Tibial nerve (tissue), 4 donors: ENCODE results near the gene KAT7. TPM values are rescaled to one million over a fixed set of nuclear protein-coding genes. Genes with fewer than 3 reads are reported as not detected.
A peak's percentile ranks its signal among the peaks of the same experiment; 100 is the strongest.

Source experiments
- DNase-seq, 2 donors: peaks; one replicate each; pipeline ENCODE4 v3.0.0-alpha.2; 2019; ENCODE audit warnings: low spot score in 2 of 2
- H3K27ac ChIP-seq, 4 donors: fragments of 200-600 bp; sonication (generic) in 3 of 4; one replicate each; pipeline ENCODE4 v1.5.1; 2017 to 2019; ENCODE audit warnings: mild to moderate bottlenecking in 1 of 4
- H3K27me3 ChIP-seq, 2 donors: fragments of 200-600 bp; sonication (generic) in 1 of 2; one replicate each; pipeline versions ENCODE4 v1.5.1 to v1.6.0; 2017 to 2019
- H3K36me3 ChIP-seq, 3 donors: fragments of 200-600 bp; sonication (generic); one replicate each; pipeline ENCODE4 v1.5.1; 2018 to 2019
- H3K4me1 ChIP-seq, 4 donors: fragments of 200-600 bp; sonication (generic) in 3 of 4; one replicate each; pipeline ENCODE4 v1.5.1; 2017 to 2019
- H3K4me3 ChIP-seq, 4 donors: fragments of 200-600 bp; sonication (generic) in 3 of 4; one replicate each; pipeline ENCODE4 v1.5.1; 2017 to 2019; ENCODE audit warnings: mild to moderate bottlenecking in 1 of 4, moderate library complexity in 1 of 4
- H3K9me3 ChIP-seq, 4 donors: fragments of 200-600 bp; sonication (generic) in 3 of 4; one replicate each; pipeline ENCODE4 v1.5.1; 2017 to 2019
- CTCF ChIP-seq, 5 experiments: fragments of 200-600 bp in 3 of 5; fragments of 450-650 bp in 2 of 5; sonication (generic) in 3 of 5; IDR thresholded peaks; one replicate each; pipeline ENCODE4 v1.5.1; 2016 to 2019; ENCODE audit warnings: antibody characterized with exemption in 5 of 5, mild to moderate bottlenecking in 3 of 5, moderate library complexity in 2 of 5
- EP300 ChIP-seq, 2 donors: sonication (generic); formaldehyde crosslinking; IDR thresholded peaks; one replicate each; pipeline ENCODE4 v1.6.1; 2017; ENCODE audit warnings: antibody characterized with exemption in 2 of 2, mild to moderate bottlenecking in 1 of 2
- POLR2A ChIP-seq, 2 donors: fragments of 450-650 bp; IDR thresholded peaks; one replicate each; pipeline ENCODE4 v1.6.1; 2017; ENCODE audit warnings: antibody characterized with exemption in 2 of 2, mild to moderate bottlenecking in 2 of 2, moderate library complexity in 2 of 2
- WGBS, 2 donors: methylation state at CpG; one replicate each; pipeline ENCODE4 v1.1.5; 2018; 5-methylcytosine and 5-hydroxymethylcytosine counted together
- total RNA-seq, 4 donors: library from RNA; depleted of rRNA; stranded (reverse); fragments of >200 nt; gene quantifications; one replicate each; pipeline ENCODE4 v1.1.0, GENCODE V29; 2016

Gene KAT7
- total RNA-seq, 4 donors from 2014 or later, result 31.6 to 45.6 (median 42.0) TPM

DNA sequence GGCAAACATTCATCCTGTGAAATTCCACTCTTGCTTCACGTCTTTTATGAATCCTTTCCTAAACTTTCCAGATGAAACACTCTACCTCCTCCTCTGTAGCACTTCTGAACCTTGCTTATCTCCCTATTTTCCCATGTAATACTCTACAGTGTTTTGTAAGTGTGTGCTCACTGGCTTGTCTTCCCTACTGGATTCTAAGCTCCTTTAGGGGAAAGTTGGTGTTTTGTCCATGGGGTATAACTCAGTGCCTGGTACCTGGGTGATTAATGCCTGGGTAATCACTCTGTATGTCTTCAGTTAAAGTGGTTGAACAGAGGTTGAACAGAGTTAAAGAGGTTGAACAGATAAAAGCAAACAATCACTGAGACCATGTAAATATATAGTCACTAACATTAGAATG, 3.8 kb upstream of the KAT7 start:
- WGBS, 2 donors, result 74 to 77% methylated on average over 1 of the region's 1 CpG

GRCh38 chr17:49787884-49788477, 500 bp upstream of the KAT7 start:
- no peak for DNase-seq
- no peaks in the 10 kb centered on the region for H3K27me3 ChIP-seq
- peak overlapping the region; percentile 97 to 99 (median 98) for H3K27ac ChIP-seq
- TF ChIP-seq POLR2A (IDR thresholded peaks at IDR 0.05) (no peak), CTCF (IDR thresholded peaks at IDR 0.05) (no peak), EP300 (IDR thresholded peaks at IDR 0.05) (no peak)
- H3K9me3 ChIP-seq, result no peaks in the 10 kb centered on the region
- peaks cover 0 to 54% (median 23%) of the 10 kb centered on the region in 4 donors for H3K4me1 ChIP-seq
- peak overlapping the region; percentile 58 to 100 (median 86) for H3K4me3 ChIP-seq
- peaks cover 0 to 16% (median 5%) of the 10 kb centered on the region in 3 donors for H3K36me3 ChIP-seq
- 1 to 2% methylated on average over 17 of the region's 17 CpGs for WGBS, 2 donors

More for the DNA sequence above, 3.8 kb upstream of the KAT7 start:
- TF ChIP-seq EP300 (IDR thresholded peaks at IDR 0.05) (no peak), POLR2A (IDR thresholded peaks at IDR 0.05) (no peak), CTCF (IDR thresholded peaks at IDR 0.05) (no peak)
- Histone ChIP-seq H3K27ac (no peak overlapping the region), H3K36me3 (no peaks in the 10 kb centered on the region), H3K9me3 (no peaks in the 10 kb centered on the region), H3K4me3 (no peak overlapping the region), H3K4me1 (peaks cover 0 to 29% (median 6%) of the 10 kb centered on the region in 4 donors), H3K27me3 (no peaks in the 10 kb centered on the region)
- no peak for DNase-seq

DNA sequence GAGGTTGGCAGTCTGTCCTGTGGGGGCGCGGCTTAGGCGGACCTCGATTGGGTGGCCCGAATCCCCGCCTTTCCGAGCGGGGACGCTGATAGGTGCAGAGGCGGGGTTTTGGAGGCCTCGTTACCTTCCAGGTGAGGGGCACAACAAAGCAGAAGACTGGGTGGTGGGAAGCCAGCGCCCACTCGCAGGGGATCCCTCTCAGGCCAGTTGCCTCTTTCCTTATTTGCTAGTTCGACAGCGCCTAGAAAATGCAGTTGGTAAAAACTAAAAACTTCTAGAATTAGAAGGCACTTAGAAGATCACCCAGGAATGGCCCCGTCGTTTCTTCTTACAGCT, 730 bp downstream of the KAT7 start:
- peak overlapping the region in 2 of 4 donors; percentile 97 to 98 for H3K27ac ChIP-seq
- no peaks in the 10 kb centered on the region for H3K9me3 ChIP-seq
- DNase-seq, result no peak
- H3K27me3 ChIP-seq, result no peaks in the 10 kb centered on the region
- H3K4me3 ChIP-seq, result peak overlapping the region; percentile 31 to 100 (median 86)
- no peak for TF ChIP-seq CTCF (IDR thresholded peaks at IDR 0.05)
- TF ChIP-seq POLR2A (IDR thresholded peaks at IDR 0.05), result no peak
- TF ChIP-seq EP300 (IDR thresholded peaks at IDR 0.05), result no peak
- peaks cover 0 to 55% (median 27%) of the 10 kb centered on the region in 4 donors for H3K4me1 ChIP-seq
- WGBS, 2 donors, result 4 to 5% methylated on average over 17 of the region's 17 CpGs
- peaks cover 0 to 29% (median 14%) of the 10 kb centered on the region in 3 donors for H3K36me3 ChIP-seq

DNA sequence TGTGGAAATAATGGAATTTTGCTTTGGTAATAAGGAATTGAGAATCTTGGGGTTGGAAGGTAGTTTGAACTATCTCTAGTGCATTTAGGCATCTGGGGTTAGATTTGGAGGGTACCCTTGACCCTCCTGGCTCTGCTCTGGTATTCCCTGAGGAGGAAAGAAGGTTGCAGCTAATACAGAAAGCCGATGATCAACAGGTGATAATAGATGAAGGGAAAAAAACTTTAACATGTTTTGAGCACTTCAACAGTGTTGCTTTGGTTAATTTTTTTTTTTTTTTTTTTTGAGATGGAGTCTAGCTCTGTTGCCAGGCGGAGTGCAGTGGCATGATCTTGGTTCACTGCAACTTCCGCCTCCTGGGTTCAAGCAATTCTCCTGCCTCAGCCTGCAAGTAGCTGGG, 4.8 kb downstream of the KAT7 start:
- Histone ChIP-seq H3K4me1 (peaks cover 0 to 60% (median 24%) of the 10 kb centered on the region in 4 donors), H3K36me3 (peaks cover 6 to 60% (median 14%) of the 10 kb centered on the region in 3 donors), H3K9me3 (no peaks in the 10 kb centered on the region), H3K4me3 (no peak overlapping the region), H3K27ac (no peak overlapping the region), H3K27me3 (no peaks in the 10 kb centered on the region)
- no peak for DNase-seq
- TF ChIP-seq EP300 (IDR thresholded peaks at IDR 0.05), result no peak
- no peak for TF ChIP-seq CTCF (IDR thresholded peaks at IDR 0.05)
- no peak for TF ChIP-seq POLR2A (IDR thresholded peaks at IDR 0.05)
- WGBS, 2 donors, result 91 to 94% methylated on average over 3 of the region's 3 CpGs

- Histone ChIP-seq H3K27ac (no peak overlapping the region), H3K36me3 (peaks cover 7 to 78% (median 21%) of the 10 kb centered on the region in 3 donors), H3K9me3 (no peaks in the 10 kb centered on the region), H3K27me3 (no peaks in the 10 kb centered on the region), H3K4me3 (no peak overlapping the region), H3K4me1 (peaks cover 0 to 60% (median 13%) of the 10 kb centered on the region in 4 donors)
- WGBS, 2 donors, result 70 to 89% methylated on average over 5 of the region's 5 CpGs
- no peak for DNase-seq
- TF ChIP-seq EP300 (IDR thresholded peaks at IDR 0.05) (no peak), CTCF (IDR thresholded peaks at IDR 0.05) (no peak), POLR2A (IDR thresholded peaks at IDR 0.05) (no peak)
Observed at GRCh38 chr17:49795372-49795771, 6.9 kb downstream of the KAT7 start.
